Ascending aorta (tissue), 2 donors: ENCODE measurements around the gene LARP4B. TPM values are rescaled to one million over a fixed set of nuclear protein-coding genes. Genes with fewer than 3 reads are reported as not detected.

Experiments used
- DNase-seq, 2 donors: peaks; one replicate each; pipeline ENCODE4 v3.0.0-alpha.2; 2019; ENCODE audit warnings: low spot score in 2 of 2
- H3K27ac ChIP-seq, 2 donors: fragments of 200-600 bp; sonication (generic); one replicate each; pipeline ENCODE4 v1.5.1; 2016 to 2017; ENCODE audit warnings: mild to moderate bottlenecking in 1 of 2
- H3K27me3 ChIP-seq: fragments of 200-600 bp; sonication (generic); one replicate; pipeline ENCODE4 v1.5.1; 2017
- H3K36me3 ChIP-seq, 2 donors: fragments of 200-600 bp; sonication (generic); one replicate each; pipeline ENCODE4 v1.5.1; 2016
- H3K4me1 ChIP-seq, 2 donors: fragments of 200-600 bp; sonication (generic); one replicate each; pipeline ENCODE4 v1.5.1; 2016 to 2017; ENCODE audit warnings: mild to moderate bottlenecking in 1 of 2
- H3K4me3 ChIP-seq, 2 donors: fragments of 200-600 bp; sonication (generic); one replicate each; pipeline ENCODE4 v1.5.1; 2016 to 2017; ENCODE audit warnings: mild to moderate bottlenecking in 1 of 2
- H3K9me3 ChIP-seq, 2 donors: fragments of 200-600 bp; sonication (generic); one replicate each; pipeline ENCODE4 v1.5.1; 2016
- CTCF ChIP-seq, 3 experiments: fragments of 200-600 bp in 2 of 3; fragments of 450-650 bp in 1 of 3; sonication (generic) in 2 of 3; IDR thresholded peaks; one replicate each; pipeline ENCODE4 v1.5.1; 2016 to 2019; ENCODE audit warnings: antibody characterized with exemption in 3 of 3, mild to moderate bottlenecking in 1 of 3, moderate library complexity in 1 of 3
- intact Hi-C: fragments of 100-400 bp; cut with DNase I; formaldehyde crosslinking; loops from one replicate; pipeline ENCODE4 v1.15.1; 2023
- total RNA-seq: library from RNA; depleted of rRNA; stranded (reverse); fragments of >200 nt; gene quantifications from one replicate; pipeline ENCODE4 v1.1.0, GENCODE V29; 2016

LARP4B gene
- total RNA-seq, 1 donor from 2014 or later, result 31.6 TPM

DNA sequence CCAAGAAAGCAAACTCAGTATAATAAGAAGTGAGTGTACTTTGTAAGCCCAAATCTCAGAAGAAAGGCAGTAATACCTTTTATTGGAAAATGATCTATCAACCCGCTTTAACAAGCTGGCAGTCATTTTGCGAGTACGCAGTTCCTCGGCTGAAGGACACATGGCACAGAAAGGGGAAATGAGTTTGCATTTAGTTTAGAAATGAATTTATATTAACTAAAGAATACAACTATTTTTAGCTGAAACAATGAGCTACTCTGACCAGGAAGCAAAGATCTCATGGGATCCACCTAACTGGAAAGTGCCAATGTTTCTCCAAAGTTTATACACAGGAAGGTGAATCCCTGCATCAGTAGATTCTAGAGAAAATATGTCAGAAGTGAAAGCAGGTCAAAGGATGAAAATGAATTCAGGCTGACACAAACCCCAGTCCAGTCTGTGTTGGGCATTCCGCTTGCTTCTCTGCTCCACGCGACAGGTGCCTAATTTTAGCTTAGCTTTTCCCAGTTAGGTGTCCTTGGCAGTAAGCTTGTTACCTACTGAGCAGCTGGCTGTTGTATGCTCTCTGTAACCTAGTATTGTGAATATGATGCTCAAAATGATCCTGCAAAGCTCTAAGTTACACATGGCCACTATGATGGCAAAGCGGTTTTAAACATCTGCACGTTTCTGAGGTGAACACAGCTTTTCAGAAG is 112.8 kb downstream of the LARP4B start:
- no peaks in the 10 kb centered on the region for H3K27me3 ChIP-seq
- H3K4me1 ChIP-seq, result no peaks in the 10 kb centered on the region
- no peaks in the 10 kb centered on the region for H3K9me3 ChIP-seq
- H3K4me3 ChIP-seq, result no peak overlapping the region
- H3K36me3 ChIP-seq, result peaks cover 80 to 92% of the 10 kb centered on the region in 2 donors
- intact Hi-C loops, result no loop called here
- TF ChIP-seq CTCF (IDR thresholded peaks at IDR 0.05), result no peak
- no peak overlapping the region for H3K27ac ChIP-seq
- no peak for DNase-seq

DNA sequence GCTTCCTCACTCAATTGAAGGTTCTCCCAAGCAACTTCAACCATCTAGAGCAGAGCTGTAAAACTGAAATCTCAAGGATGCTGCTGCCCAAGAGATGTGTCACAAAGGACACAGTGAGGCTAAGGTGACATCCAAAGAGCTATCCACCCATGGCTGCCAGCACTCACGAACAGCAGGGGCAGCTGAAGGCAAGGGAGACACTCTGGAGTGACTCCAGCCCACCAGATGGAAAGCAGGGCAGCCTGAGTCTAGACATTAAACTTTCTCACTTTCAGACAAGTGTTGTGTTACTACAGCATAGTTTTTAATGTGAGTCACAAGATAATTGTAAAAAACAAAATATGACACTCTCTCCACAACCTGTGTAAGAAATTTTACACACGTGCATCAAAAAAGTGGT is 113.5 kb downstream of the LARP4B start:
- H3K4me1 ChIP-seq, result no peaks in the 10 kb centered on the region
- no peak overlapping the region for H3K4me3 ChIP-seq
- peaks cover 77 to 92% of the 10 kb centered on the region in 2 donors for H3K36me3 ChIP-seq
- DNase-seq, result no peak
- intact Hi-C loops, result no loop called here
- no peaks in the 10 kb centered on the region for H3K9me3 ChIP-seq
- TF ChIP-seq CTCF (IDR thresholded peaks at IDR 0.05), result no peak
- H3K27me3 ChIP-seq, result no peaks in the 10 kb centered on the region
- H3K27ac ChIP-seq, result no peak overlapping the region

GRCh38 chr10:817371-817770 is 114.1 kb downstream of the LARP4B start:
- Histone ChIP-seq H3K9me3 (no peaks in the 10 kb centered on the region), H3K36me3 (peaks cover 78 to 92% of the 10 kb centered on the region in 2 donors), H3K4me3 (no peak overlapping the region), H3K4me1 (no peaks in the 10 kb centered on the region), H3K27ac (no peak overlapping the region), H3K27me3 (no peaks in the 10 kb centered on the region)
- TF ChIP-seq CTCF (IDR thresholded peaks at IDR 0.05), result no peak
- intact Hi-C loops, result no loop called here
- DNase-seq, result no peak

DNA sequence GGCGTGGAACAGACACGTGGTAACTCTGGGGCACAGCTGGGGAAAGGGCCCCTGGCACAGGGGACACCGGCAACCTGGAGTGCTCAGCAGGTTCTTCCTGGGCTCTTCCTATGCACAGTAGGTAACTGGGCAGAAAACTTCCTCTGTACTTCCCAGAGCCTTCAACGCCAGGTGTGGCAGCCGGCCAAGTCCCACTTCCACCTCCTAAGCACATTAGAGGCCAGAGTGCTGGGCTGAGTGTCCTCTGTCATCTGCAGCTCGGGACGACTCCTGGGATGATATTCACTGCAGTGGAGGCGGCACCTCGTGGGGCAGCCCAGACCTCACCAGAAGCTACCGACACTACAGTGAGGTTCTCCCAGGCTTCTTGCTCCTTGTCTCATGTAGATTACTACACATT is 114.5 kb downstream of the LARP4B start:
- Histone ChIP-seq H3K4me3 (no peak overlapping the region), H3K36me3 (peaks cover 78 to 92% of the 10 kb centered on the region in 2 donors), H3K9me3 (no peaks in the 10 kb centered on the region), H3K27me3 (no peaks in the 10 kb centered on the region), H3K27ac (no peak overlapping the region), H3K4me1 (no peaks in the 10 kb centered on the region)
- no peak for TF ChIP-seq CTCF (IDR thresholded peaks at IDR 0.05)
- intact Hi-C loops, result no loop called here
- no peak for DNase-seq

- DNase-seq, result no peak
Measured at GRCh38 chr10:816091-816477, 115.4 kb downstream of the LARP4B start.

More at GRCh38 chr10:816091-816477, 115.4 kb downstream of the LARP4B start:
- TF ChIP-seq CTCF (IDR thresholded peaks at IDR 0.05), result no peak
- no peaks in the 10 kb centered on the region for H3K27me3 ChIP-seq
- H3K36me3 ChIP-seq, result peaks cover 81 to 99% of the 10 kb centered on the region in 2 donors
- H3K4me3 ChIP-seq, result no peak overlapping the region
- no peak overlapping the region for H3K27ac ChIP-seq
- H3K4me1 ChIP-seq, result no peaks in the 10 kb centered on the region
- intact Hi-C loops, result no loop called here
- H3K9me3 ChIP-seq, result no peaks in the 10 kb centered on the region
